Colonic mucosa (tissue), 4 donors: Measurements from ENCODE around the gene DNPH1. TPM values are rescaled to one million over a fixed set of nuclear protein-coding genes. Genes with fewer than 3 reads are reported as not detected.

Source experiments
- DNase-seq: peaks from one replicate; pipeline ENCODE4 v3.0.0-alpha.2; 2020
- H3K27ac ChIP-seq: fragments of 200-600 bp; one replicate; pipeline ENCODE4 v1.8.0; 2021
- H3K27me3 ChIP-seq: fragments of 200-600 bp; one replicate; pipeline ENCODE4 v1.8.0; 2021
- H3K36me3 ChIP-seq: fragments of 200-600 bp; one replicate; pipeline ENCODE4 v1.8.0; 2021
- H3K4me1 ChIP-seq: fragments of 200-600 bp; one replicate; pipeline ENCODE4 v1.8.0; 2021; ENCODE audit warnings: mild to moderate bottlenecking
- H3K4me3 ChIP-seq: fragments of 200-600 bp; one replicate; pipeline ENCODE4 v1.8.0; 2021
- H3K9ac ChIP-seq, 2 donors: one replicate each; pipeline ENCODE4 v1.7.0; 2013; ENCODE audit warnings: control low read depth in 2 of 2, low read depth in 2 of 2, low read length in 2 of 2
- H3K9me3 ChIP-seq: fragments of 200-600 bp; one replicate; pipeline ENCODE4 v1.8.0; 2021
- CTCF ChIP-seq: fragments of 200-600 bp; IDR thresholded peaks from one replicate; pipeline ENCODE4 v1.8.0; 2022; ENCODE audit warnings: antibody characterized with exemption, mild to moderate bottlenecking
- intact Hi-C: fragments of 100-400 bp; cut with DNase I; formaldehyde crosslinking; loops from one replicate; pipeline ENCODE4 v1.14.1; 2022
- total RNA-seq, 2 donors: library from RNA; stranded (reverse); fragmentation: NEBNext Ultra II Directional in 1 of 2; extraction: Animal tissue kit (Norgen Biotek cat#: 25700) in 1 of 2; gene quantifications; one replicate each; pipeline ENCODE4 v1.2.1, GENCODE V29; 2021
- donor health status: healthy.
- donor health status: DM: no; HTN: no; CAD: no.
- donor health status: DM: no; HTN: no; CAD: no.

The DNPH1 gene
- total RNA-seq, 2 donors from 2014 or later = 76.8 to 99.4 TPM

GRCh38 chr6:43185391-43185985, 43.8 kb downstream of the DNPH1 start:
- TF ChIP-seq CTCF = no peak
- no peaks in the 10 kb centered on the region for H3K27me3 ChIP-seq
- H3K9me3 ChIP-seq = no peaks in the 10 kb centered on the region
- H3K4me3 ChIP-seq = no peak overlapping the region
- no peak overlapping the region for H3K9ac ChIP-seq
- DNase-seq = no peak
- intact Hi-C loops = no loop called here
- H3K27ac ChIP-seq = no peak overlapping the region
- no peaks in the 10 kb centered on the region for H3K4me1 ChIP-seq
- H3K36me3 ChIP-seq = no peaks in the 10 kb centered on the region

GRCh38 chr6:43184268-43184985, 44.9 kb downstream of the DNPH1 start:
- Histone ChIP-seq H3K4me1 (no peaks in the 10 kb centered on the region), H3K4me3 (no peak overlapping the region), H3K36me3 (peaks cover 3% of the 10 kb centered on the region), H3K27ac (no peak overlapping the region), H3K9ac (no peak overlapping the region), H3K9me3 (no peaks in the 10 kb centered on the region), H3K27me3 (no peaks in the 10 kb centered on the region)
- no peak for TF ChIP-seq CTCF
- intact Hi-C loops = no loop called here
- no peak for DNase-seq

DNA sequence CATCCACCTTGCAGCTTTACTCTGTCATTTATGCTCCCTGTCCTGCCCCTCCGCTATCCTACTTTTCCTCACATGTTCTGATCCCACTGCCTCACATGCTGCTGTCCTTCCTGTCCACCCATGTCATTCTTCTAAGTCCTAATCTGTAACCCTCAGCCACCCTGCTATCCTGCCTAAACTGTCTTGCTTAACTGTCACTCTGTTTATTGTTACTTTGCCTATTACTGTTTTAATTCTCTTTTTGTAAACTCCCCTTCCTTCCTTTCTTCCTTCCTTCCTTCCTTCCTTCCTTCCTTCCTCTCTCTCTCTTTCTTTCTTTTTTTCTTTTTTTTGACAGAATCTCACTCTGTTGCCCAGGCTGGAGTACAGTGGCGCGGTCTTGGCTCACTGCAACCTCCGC, 45.8 kb downstream of the DNPH1 start:
- Histone ChIP-seq H3K9ac (peak overlapping the region in 1 of 2 donors; percentile 84), H3K9me3 (no peaks in the 10 kb centered on the region), H3K27me3 (no peaks in the 10 kb centered on the region), H3K36me3 (peaks cover 13% of the 10 kb centered on the region), H3K4me3 (no peak overlapping the region), H3K4me1 (no peaks in the 10 kb centered on the region), H3K27ac (no peak overlapping the region)
- intact Hi-C loops = no loop called here
- no peak for TF ChIP-seq CTCF
- DNase-seq = no peak

- peak within 1 kb of the TSS; percentile 31 for H3K27ac ChIP-seq
- no peaks in the 10 kb centered on the region for H3K27me3 ChIP-seq
- H3K9me3 ChIP-seq = no peaks in the 10 kb centered on the region
- TF ChIP-seq CTCF = no peak
- peaks cover 13% of the 10 kb centered on the region for H3K36me3 ChIP-seq
- peak within 1 kb of the TSS; percentile 57 for H3K4me3 ChIP-seq
- intact Hi-C loops = no loop called here
- H3K4me1 ChIP-seq = no peaks in the 10 kb centered on the region
- peak within 1 kb of the TSS; percentile 79 to 84 for H3K9ac ChIP-seq
- DNase-seq = peak; percentile 87
These were observed 47.1 kb downstream of the DNPH1 start, which contains the start of gene CUL9 for GRCh38 chr6:43181942-43182860. TSS of gene CUL9 (plus strand) at chr6:43182196. CDS start at chr6:43184311, 2,115 bp downstream.

- Histone ChIP-seq H3K4me3 (peak overlapping the region; percentile 57), H3K27me3 (no peaks in the 10 kb centered on the region), H3K9me3 (no peaks in the 10 kb centered on the region), H3K9ac (peak overlapping the region; percentile 79 to 84), H3K27ac (peak overlapping the region; percentile 31), H3K36me3 (peaks cover 13% of the 10 kb centered on the region), H3K4me1 (no peaks in the 10 kb centered on the region)
- DNase-seq = no peak
- intact Hi-C loops = no loop called here
- no peak for TF ChIP-seq CTCF
These were observed 47.7 kb downstream of the DNPH1 start for GRCh38 chr6:43181621-43181941.
